ENCODE data around the gene TAF11L4. TPM values are rescaled to one million over a fixed set of nuclear protein-coding genes. Genes with fewer than 3 reads are reported as not detected.
"Not testable (repeated sequence)": the region's sequence is repeated elsewhere in the genome, so short reads cannot be mapped to it uniquely, and the experiment has no call there.

TAF11L4 gene
- total RNA-seq, 1 experiment from 2014 or later = not detected

DNA sequence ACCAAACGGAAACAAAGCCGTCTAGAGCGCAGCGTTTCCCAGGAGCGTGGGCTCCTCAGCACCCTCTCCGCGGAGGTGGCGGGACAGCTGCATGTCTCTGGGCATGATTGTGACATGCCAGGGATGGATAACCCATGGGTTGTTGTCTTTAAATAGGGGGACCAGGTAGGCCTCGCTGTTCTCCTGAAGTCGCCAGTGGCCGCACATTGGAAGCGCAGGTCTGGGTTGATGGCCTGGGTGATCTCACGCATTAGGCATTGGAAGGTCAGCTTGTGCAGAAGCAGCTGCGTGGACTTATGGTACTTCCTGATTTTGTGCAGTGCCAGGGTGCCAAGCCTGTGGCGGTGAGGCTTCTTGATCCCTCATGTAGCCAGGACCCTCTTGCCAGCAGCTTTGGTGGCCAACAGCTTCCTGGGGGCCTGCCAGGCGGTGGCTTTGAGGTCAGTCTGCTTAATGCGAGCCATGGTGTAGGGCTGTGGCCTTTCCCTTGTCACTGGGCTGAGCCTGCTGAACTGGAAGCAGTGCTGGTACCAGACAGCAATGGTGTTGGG is 9.8 kb upstream of the TAF11L4 start:
- Mint-ChIP-seq H3K4me1 (no peaks in the 10 kb centered on the region), H3K27ac (no peak overlapping the region), H3K4me3 (no peak overlapping the region), H3K36me3 (no peaks in the 10 kb centered on the region), H3K27me3 (ENCODE audit: low read depth) (no peaks in the 10 kb centered on the region), H3K9me3 (no peaks in the 10 kb centered on the region)
- ATAC-seq = no peak
- ChIA-PET CTCF (no interaction called here), POLR2A (no interaction called here)
- no peak for TF ChIP-seq GRHL2 (CRISPR knock-in tag; IDR thresholded peaks at IDR 0.05; ENCODE audit: insufficient replicate concordance, severe bottlenecking)
- TF ChIP-seq ELF4 (CRISPR knock-in tag; IDR thresholded peaks at IDR 0.05; ENCODE audit: low read depth) = no peak
- TF ChIP-seq RELA (CRISPR knock-in tag; IDR thresholded peaks at IDR 0.05; ENCODE audit: borderline replicate concordance) = no peak
- TF ChIP-seq ZNF396 (CRISPR knock-in tag; IDR thresholded peaks at IDR 0.05; ENCODE audit: borderline replicate concordance) = no peak
- TF ChIP-seq, protein P1, sequence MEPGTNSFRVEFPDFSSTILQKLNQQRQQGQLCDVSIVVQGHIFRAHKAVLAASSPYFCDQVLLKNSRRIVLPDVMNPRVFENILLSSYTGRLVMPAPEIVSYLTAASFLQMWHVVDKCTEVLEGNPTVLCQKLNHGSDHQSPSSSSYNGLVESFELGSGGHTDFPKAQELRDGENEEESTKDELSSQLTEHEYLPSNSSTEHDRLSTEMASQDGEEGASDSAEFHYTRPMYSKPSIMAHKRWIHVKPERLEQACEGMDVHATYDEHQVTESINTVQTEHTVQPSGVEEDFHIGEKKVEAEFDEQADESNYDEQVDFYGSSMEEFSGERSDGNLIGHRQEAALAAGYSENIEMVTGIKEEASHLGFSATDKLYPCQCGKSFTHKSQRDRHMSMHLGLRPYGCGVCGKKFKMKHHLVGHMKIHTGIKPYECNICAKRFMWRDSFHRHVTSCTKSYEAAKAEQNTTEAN (CRISPR knock-in tag; IDR thresholded peaks at IDR 0.05) = no peak
- no peak for TF ChIP-seq NFYB (CRISPR knock-in tag; conservative IDR thresholded peaks at IDR 0.05; ENCODE audit: low read depth)
- DNase-seq (ENCODE audit: low spot score) = no peak

DNA sequence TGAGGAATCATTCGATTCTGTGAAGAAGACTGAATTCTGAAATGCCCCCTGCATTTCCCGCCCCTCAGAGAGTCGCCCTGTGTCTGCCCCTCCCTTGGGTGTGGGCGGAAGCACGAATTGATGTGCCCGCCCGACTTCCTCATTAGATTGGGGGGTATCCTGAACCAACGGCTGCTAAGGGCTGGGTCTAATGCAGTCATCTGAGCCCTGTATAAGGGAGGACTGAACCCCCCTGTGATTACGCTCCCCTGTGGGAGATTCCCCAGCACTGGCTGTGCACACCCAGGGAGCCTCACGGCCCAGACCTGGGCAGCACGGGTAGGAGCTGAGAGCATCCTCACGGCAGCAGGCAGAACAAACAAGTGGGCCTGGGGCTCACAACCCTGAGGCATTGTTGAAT is 4.1 kb upstream of the TAF11L4 start:
- ATAC-seq; H3K36me3 Mint-ChIP-seq; H3K4me1 Mint-ChIP-seq; H3K27me3 Mint-ChIP-seq (ENCODE audit: low read depth); H3K4me3 Mint-ChIP-seq; CTCF ChIA-PET; DNase-seq (ENCODE audit: low spot score); H3K27ac Mint-ChIP-seq; POLR2A ChIA-PET; H3K9me3 Mint-ChIP-seq: not testable (repeated sequence)

DNA sequence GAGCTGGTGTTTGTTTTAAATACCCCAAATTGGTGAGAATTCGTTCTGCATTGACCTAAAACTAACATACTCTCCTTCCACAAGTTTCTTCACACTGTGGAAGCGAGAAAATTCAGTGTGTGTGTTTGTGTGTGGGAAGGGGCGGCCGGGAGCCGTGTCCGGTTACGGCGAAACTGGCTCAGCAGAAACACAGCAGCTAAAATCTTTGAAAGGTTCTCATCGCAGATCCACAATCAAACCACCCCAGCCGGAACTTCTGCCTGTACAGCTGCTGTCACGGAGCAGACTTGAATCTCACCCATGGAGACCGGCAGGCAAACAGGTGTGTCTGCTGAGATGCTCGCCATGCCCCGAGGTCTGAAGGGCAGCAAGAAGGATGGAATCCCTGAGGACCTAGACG is 3.5 kb upstream of the TAF11L4 start, which contains the start of gene TAF11L3:
Gene TAF11L3, plus strand, starts transcription at position 301 of the 400 bp plus-strand sequence.
- POLR2A ChIA-PET; ATAC-seq; H3K9me3 Mint-ChIP-seq; H3K27me3 Mint-ChIP-seq (ENCODE audit: low read depth); H3K27ac Mint-ChIP-seq; H3K4me1 Mint-ChIP-seq; CTCF ChIA-PET; H3K36me3 Mint-ChIP-seq; DNase-seq (ENCODE audit: low spot score); H3K4me3 Mint-ChIP-seq: not testable (repeated sequence)

DNA sequence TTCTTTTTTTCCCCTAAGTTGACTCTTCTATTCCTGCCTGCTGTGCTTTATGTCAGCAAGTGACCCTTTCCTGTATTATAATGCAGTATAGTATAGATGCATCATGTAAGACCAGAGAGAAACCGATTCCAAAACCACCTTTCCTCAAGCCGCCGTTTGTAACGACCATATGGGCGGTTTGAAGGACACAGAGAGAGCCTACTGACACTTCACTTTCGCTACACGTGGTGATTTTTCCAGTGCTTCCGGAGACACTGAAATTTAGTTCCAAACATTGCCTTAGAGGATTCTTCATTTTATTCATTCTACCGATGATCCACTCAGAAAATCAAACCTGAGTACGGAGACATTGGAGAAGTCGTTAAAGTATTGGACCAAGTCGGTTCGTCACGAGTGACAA is 2.1 kb upstream of the TAF11L4 start:
- H3K9me3 Mint-ChIP-seq; H3K4me1 Mint-ChIP-seq; H3K4me3 Mint-ChIP-seq; ATAC-seq; H3K36me3 Mint-ChIP-seq; DNase-seq (ENCODE audit: low spot score); CTCF ChIA-PET; H3K27me3 Mint-ChIP-seq (ENCODE audit: low read depth); POLR2A ChIA-PET; H3K27ac Mint-ChIP-seq: not testable (repeated sequence)

DNA sequence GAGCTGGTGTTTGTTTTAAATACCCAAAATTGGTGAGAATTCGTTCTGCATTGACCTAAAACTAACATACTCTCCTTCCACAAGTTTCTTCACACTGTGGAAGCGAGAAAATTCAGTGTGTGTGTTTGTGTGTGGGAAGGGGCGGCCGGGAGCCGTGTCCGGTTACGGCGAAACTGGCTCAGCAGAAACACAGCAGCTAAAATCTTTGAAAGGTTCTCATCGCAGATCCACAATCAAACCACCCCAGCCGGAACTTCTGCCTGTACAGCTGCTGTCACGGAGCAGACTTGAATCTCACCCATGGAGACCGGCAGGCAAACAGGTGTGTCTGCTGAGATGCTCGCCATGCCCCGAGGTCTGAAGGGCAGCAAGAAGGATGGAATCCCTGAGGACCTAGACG is 3.3 kb downstream of the TAF11L4 start, which contains the start of gene TAF11L5:
Gene TAF11L5, plus strand, starts transcription at position 301 of the 400 bp plus-strand sequence.
- CTCF ChIA-PET; DNase-seq (ENCODE audit: low spot score); H3K27ac Mint-ChIP-seq; H3K36me3 Mint-ChIP-seq; H3K4me1 Mint-ChIP-seq; H3K27me3 Mint-ChIP-seq (ENCODE audit: low read depth); ATAC-seq; H3K9me3 Mint-ChIP-seq; POLR2A ChIA-PET; H3K4me3 Mint-ChIP-seq: not testable (repeated sequence)

DNA sequence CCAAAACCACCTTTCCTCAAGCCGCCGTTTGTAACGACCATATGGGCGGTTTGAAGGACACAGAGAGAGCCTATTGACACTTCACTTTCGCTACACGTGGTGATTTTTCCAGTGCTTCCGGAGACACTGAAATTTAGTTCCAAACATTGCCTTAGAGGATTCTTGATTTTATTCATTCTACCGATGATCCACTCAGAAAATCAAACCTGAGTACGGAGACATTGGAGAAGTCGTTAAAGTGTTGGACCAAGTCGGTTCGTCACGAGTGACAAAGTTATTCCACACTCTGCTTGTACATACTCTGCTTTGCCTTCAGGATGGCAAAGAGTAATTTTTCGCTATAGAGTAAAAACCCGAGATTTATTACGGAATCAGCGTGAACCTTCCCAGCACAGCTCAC is 4.9 kb downstream of the TAF11L4 start:
- DNase-seq (ENCODE audit: low spot score); CTCF ChIA-PET; ATAC-seq; H3K27me3 Mint-ChIP-seq (ENCODE audit: low read depth); H3K9me3 Mint-ChIP-seq; H3K27ac Mint-ChIP-seq; H3K4me3 Mint-ChIP-seq; H3K4me1 Mint-ChIP-seq; POLR2A ChIA-PET; H3K36me3 Mint-ChIP-seq: not testable (repeated sequence)

DNA sequence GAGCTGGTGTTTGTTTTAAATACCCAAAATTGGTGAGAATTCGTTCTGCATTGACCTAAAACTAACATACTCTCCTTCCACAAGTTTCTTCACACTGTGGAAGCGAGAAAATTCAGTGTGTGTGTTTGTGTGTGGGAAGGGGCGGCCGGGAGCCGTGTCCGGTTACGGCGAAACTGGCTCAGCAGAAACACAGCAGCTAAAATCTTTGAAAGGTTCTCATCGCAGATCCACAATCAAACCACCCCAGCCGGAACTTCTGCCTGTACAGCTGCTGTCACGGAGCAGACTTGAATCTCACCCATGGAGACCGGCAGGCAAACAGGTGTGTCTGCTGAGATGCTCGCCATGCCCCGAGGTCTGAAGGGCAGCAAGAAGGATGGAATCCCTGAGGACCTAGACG is 6.8 kb downstream of the TAF11L4 start, which contains the start of gene TAF11L6:
Gene TAF11L6, plus strand, starts transcription at position 301 of the 400 bp plus-strand sequence.
- H3K27ac Mint-ChIP-seq; H3K9me3 Mint-ChIP-seq; H3K36me3 Mint-ChIP-seq; H3K4me3 Mint-ChIP-seq; H3K27me3 Mint-ChIP-seq (ENCODE audit: low read depth); POLR2A ChIA-PET; H3K4me1 Mint-ChIP-seq; CTCF ChIA-PET; ATAC-seq; DNase-seq (ENCODE audit: low spot score): not testable (repeated sequence)

Other genes starting within 250 kb of the TAF11L4 start
- not detected in 3 replicates for gene TAF11L2, start 23.6 kb upstream of the TAF11L4 start, total RNA-seq (2021)
- not detected in 3 replicates for gene TAF11L3, start 3.4 kb upstream of the TAF11L4 start, total RNA-seq (2021)
- gene TAF11L5, start 3.4 kb downstream of the TAF11L4 start, total RNA-seq (2021) = not detected in 3 replicates
- gene TAF11L6, start 6.9 kb downstream of the TAF11L4 start, total RNA-seq (2021) = not detected in 3 replicates
- not detected in 3 replicates for gene TAF11L7, start 64.0 kb downstream of the TAF11L4 start, total RNA-seq (2021)
- gene TAF11L8, start 69.2 kb downstream of the TAF11L4 start, total RNA-seq (2021) = not detected in 3 replicates
- not detected in 3 replicates for gene TAF11L9, start 72.6 kb downstream of the TAF11L4 start, total RNA-seq (2021)
- gene TAF11L10, start 76.0 kb downstream of the TAF11L4 start, total RNA-seq (2021) = not detected in 3 replicates
- gene TAF11L11, start 82.4 kb downstream of the TAF11L4 start, total RNA-seq (2021) = not detected in 3 replicates
- gene TAF11L12, start 88.6 kb downstream of the TAF11L4 start, total RNA-seq (2021) = not detected in 3 replicates
- gene TAF11L13, start 110.3 kb downstream of the TAF11L4 start, total RNA-seq (2021) = not detected in 3 replicates
- not detected in 3 replicates for gene TAF11L14, start 112.7 kb downstream of the TAF11L4 start, total RNA-seq (2021)

All from WTC11 (cell line).